Hematopoietic multipotent progenitor cell treated with erythropoietin and hydrocortisone succinate and interleukin-3 and kit ligand, for 15 days (in vitro differentiated cells): ENCODE data around the gene ZNF541.
A peak's percentile ranks its signal among the peaks of the same experiment; 100 is the strongest.
"Not testable (repeated sequence)": the region's sequence is repeated elsewhere in the genome, so short reads cannot be mapped to it uniquely, and the experiment has no call there.

ENCODE experiments used
- DNase-seq: peaks from one replicate; pipeline ENCODE4 v3.0.0-alpha.2; 2015; ENCODE audit warnings: low spot score

The ZNF541 gene

DNA sequence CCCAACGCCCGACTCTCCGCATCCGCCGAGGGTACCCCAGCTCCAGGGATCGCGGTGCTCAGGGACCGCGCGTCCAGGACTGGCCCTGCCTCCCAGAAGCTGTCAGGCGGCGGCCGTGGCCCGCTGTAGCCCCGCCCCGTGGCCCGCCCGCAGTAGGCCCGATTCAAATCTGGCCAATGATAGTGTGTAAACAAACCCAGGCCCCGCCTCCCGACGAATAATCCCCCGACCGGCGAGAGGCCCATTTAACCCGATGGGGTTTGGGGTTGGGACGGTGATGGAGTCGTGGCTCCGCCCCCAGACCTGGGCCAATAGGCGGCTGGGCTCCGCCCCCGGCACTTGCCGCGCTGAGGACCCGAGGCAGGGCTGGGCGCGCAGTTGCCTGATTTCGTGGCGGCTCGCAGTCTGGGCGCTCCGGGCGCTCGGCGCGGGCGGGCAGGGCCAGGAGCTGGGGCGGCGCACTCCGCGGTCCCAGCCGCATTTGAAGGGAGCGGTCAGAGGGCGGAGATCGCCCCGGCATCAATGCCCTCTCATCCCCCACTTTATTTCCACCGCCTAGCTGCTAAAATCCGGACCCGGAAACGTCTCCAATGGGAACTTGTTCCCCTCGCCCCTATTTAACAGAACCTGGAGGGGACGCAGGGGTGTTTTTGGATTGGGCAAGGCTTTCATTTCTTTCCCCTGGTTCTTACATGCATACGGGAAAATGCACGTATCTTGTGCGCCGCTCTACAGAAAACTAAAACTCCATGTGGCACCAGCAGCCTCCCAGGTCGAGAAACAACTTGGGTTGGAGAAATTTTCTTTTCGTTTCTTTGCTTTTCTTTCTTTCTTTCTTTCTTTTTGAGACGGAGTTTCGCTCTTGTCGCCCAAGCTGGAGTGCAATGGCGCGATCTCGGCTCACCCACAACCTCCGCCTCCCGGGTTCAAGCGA, 27.6 kb upstream of the ZNF541 start:
- DNase-seq = peak; percentile 100

DNA sequence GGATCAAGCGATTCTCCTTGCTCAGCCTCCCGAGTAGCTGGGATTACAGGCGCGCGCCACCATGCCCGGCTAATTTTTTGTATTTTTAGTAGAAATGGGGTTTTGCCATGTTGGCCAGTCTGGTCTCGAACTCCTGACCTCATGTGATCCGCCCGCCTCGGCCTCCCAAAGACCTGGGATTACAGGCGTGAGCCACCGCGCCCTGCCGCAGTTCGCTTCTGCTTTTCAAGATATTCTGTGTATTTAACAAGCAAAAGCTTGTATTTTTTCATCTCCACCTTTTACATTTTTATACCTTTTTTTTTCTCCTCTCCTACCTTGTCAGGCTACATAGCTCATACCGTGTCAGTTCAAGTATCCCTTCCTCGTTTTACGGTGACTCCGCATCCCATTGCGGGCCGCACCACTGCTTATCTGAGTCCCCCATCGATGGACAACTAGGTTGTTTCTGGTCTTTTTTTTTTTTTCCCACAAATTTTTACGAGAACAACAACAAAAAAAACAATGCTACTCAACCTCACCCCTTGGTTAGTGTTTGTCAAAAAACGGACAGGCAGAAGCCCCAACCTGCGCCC, 26.8 kb upstream of the ZNF541 start:
- DNase-seq = not testable (repeated sequence)

GRCh38 chr19:47598407-47599349, 25.7 kb upstream of the ZNF541 start:
- DNase-seq = no peak

DNA sequence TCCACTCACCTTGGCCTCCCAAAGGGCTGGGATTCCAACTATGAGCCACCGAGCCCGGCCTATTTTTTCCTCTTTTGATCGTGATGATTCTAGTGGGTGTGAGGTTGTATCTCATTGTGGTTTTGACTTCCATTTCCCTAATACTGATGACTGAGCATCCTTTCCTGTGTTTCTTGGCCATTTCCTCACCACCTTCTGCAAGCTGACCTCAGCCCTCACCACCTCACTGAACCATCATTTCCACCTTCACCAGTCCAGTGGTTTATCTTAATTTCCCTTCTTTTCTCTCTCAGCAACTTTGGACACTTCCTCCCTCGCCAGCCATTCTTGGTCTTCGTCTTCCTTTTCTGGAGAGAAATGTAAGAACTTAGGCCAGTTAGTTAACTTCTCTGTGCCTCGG, 23.0 kb upstream of the ZNF541 start:
- DNase-seq = no peak

DNA sequence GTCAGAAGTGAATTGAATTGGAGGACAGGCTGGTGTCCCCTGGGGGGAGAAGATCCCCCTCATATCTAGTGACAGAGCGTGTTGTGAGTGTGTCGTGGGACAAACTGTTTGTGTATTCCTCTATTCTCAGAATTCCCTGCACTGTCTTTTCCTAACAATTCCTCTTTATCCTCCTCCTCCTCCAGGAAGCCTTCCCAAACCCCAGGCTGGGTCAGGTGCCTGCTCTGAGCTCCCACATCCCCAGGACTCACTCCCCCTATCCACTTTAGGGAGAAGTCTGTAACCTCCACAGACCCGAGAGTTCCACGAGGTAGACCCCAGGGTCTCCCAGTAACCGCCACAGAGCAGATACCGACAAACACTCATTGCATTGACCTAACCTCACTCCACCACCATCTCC, 20.9 kb upstream of the ZNF541 start:
- no peak for DNase-seq

DNA sequence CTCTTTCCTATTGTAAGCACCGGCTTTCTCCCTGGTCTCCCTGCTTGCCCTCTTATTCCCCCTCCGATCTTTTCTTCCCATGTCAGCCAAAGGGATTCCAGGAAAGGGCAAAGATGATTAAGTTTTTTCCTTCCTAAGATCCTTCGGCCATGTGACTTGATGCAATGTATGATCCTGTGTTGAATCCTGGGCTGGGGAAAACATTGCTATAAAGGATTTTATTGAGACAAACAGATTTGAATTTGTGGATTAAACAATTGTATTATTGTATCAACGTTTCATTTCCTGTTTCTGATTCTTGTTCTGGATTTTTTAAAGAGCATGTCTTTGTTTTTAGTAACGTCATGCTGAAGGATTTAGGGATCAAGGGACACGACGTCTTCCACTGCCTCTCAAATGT, 16.9 kb upstream of the ZNF541 start:
- no peak for DNase-seq

DNA sequence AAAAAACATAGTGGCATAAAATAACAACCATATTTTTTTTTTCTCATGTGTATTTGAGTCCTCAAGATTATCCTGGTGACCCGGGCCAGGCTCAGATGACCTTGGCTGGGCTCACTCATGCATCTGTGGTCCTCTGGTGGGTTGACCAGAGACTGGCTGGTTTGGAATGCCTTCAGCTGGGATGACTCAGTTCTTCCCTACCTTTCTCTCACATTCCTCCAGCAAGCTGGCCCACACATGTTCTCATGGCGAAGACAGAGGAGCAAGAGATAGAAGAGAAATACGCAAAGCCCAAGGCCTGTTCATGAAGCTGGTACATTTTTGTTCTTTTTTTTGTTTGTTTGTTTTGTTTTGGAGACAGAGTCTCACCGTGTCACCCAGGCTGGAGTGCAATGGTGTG, 14.3 kb upstream of the ZNF541 start:
- no peak for DNase-seq

- not testable (repeated sequence) for DNase-seq
Observed at GRCh38 chr19:47583161-47583560, 10.2 kb upstream of the ZNF541 start.

DNA sequence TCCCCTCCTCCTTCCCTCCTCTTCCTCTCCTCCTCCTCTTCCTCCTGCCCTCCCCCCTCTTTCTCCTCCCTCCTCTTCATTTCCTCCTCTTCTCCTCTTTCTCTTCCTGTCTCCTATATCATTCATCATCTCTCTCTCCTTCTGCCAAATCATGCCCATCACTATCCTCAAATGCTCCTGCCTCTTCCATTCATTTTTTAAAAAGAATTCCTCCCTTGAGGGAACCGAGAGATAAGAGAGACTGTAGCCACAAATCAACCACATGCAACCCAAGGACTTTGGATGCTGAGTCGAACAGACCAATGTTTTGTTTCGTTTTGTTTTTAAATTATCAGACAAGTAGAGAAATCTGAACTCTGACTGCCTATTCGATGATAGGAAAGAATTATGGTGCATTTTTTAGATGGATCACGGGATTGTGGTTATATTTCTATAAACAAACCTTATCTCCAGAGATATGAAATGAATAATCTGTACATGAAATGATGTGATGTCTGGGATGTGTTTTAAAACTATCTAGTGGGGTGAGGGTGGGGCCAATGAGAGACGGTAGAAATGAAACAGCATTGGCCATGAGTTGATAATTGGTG, 9.5 kb upstream of the ZNF541 start:
- no peak for DNase-seq

DNA sequence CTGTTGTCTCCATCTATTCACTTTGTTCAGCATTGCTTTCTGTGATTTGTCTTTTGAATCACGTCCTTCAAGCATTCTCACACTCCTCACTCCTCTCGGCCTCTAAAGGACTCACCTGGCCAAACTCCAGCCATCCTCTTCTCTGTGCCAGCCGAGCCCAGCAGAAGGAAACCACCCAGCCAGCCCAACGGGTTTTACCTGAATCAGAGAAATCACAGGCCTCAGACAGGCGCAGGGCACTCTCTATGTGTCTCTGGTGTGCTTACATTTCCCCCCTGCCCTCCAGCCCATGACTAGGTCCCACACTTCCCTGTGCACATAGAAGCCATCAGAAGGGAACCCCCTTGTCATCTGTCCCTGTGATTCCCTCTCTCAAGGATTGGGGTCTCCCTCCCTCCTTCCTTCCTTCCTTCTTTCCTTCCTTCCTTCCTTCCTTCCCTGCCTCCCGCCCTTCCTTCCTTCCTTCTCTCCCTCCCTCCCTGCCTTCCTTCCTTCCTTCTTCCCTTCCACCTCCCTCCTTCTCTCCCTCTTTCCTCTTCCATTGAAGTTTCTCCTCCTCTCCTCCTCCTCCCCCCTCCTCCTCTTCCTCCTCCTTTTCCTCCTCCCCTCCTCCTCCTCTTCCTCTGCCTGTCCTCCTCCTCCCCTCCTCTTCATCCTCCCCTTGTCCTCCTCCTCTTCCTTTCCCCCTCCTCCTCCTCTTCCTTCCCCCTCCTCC, 8.8 kb upstream of the ZNF541 start:
- no peak for DNase-seq

- no peak for DNase-seq
Observed at GRCh38 chr19:47580397-47580796, 7.4 kb upstream of the ZNF541 start.

- DNase-seq = no peak
Observed at GRCh38 chr19:47572635-47573034, 313 bp downstream of the ZNF541 start.

- no peak for DNase-seq
Observed at GRCh38 chr19:47569331-47569730, 3.6 kb downstream of the ZNF541 start.

- DNase-seq = no peak
Observed at GRCh38 chr19:47564081-47564480, 8.9 kb downstream of the ZNF541 start.

GRCh38 chr19:47561440-47562057, 11.4 kb downstream of the ZNF541 start:
- DNase-seq = no peak

- DNase-seq = no peak
Observed at GRCh38 chr19:47560999-47561398, 11.9 kb downstream of the ZNF541 start.

DNA sequence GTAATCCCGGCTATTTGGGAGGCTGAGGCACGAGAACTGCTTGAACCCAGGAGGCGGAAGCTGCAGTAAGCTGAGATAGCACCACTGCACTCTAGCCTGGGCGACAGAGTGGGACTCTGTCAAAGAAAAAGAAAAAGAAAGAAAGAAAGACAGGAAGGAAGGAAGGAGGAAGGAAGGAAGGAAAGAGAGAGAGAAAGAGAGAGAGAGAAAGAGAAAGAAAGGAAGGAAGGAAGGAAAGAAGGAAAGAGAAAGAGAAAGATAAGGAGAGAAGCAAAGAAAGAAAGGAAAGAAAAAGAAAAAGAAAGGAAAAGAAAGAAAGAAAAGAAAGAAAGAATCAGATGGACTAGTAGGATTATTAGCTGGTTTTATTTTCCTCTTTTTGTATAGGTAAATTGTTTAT, 22.8 kb downstream of the ZNF541 start:
- no peak for DNase-seq

- DNase-seq = no peak
Observed at GRCh38 chr19:47549261-47549862, 23.6 kb downstream of the ZNF541 start.

- no peak for DNase-seq
Observed at GRCh38 chr19:47547199-47547598, 25.7 kb downstream of the ZNF541 start.
